ENCODE measurements around the gene ARFGEF2. TPM values are rescaled to one million over a fixed set of nuclear protein-coding genes. Genes with fewer than 3 reads are reported as not detected.

The ARFGEF2 gene
- total RNA-seq, 2 donors from 2014 or later = 29.8 to 31.5 TPM

GRCh38 chr20:48906221-48906877, 15.2 kb upstream of the ARFGEF2 start:
- peaks cover 48 to 54% of the 10 kb centered on the region in 2 donors for H3K4me1 Mint-ChIP-seq (ENCODE audit: low read depth in 2 of 2)
- no peak for ATAC-seq
- no peak for DNase-seq (ENCODE audit: low spot score)
- H3K9me3 Mint-ChIP-seq = no peaks in the 10 kb centered on the region
- no peaks in the 10 kb centered on the region for H3K27me3 Mint-ChIP-seq
- no peaks in the 10 kb centered on the region for H3K36me3 Mint-ChIP-seq
- no peak overlapping the region for H3K4me3 Mint-ChIP-seq
- H3K27ac Mint-ChIP-seq = peak overlapping the region in 1 of 2 donors; percentile 49

DNA sequence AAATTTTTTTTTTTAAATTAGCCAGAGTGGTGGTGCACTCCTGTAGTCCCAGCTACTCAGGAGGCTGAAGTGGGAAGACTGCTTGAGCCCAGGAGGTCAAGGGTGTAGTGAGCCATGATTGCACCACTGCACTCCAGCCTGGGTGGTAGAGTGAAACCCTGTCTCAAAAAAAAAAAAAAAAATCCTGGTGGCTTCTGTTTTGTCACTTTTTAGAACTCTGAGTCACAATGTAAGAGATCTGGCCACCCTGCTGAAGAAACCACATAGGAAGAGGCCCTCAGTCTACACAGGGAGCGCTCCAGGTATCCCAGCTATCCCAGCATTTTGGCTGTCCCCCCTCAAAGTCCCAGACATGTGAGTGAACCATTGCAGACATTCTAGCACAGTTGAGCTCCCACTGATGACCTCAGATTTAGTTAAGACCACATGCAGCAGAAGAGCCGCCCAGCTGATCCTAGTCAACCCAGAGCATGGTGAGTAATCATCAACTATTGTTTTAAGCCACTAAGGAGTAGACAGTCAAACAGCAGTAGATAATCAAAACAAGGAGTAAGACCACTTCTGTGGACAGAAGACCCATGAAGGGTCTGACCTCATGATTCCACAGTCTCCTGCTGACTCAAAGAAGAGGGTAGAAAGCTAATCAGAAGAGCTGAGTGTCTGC, 12.7 kb upstream of the ARFGEF2 start:
- Mint-ChIP-seq H3K9me3 (no peaks in the 10 kb centered on the region), H3K27ac (peak overlapping the region in 1 of 2 donors; percentile 26), H3K27me3 (peaks cover 0 to 1% of the 10 kb centered on the region in 2 donors), H3K36me3 (no peaks in the 10 kb centered on the region), H3K4me3 (peak overlapping the region; percentile 16), H3K4me1 (ENCODE audit: low read depth in 2 of 2) (peaks cover 45 to 47% of the 10 kb centered on the region in 2 donors)
- ATAC-seq (peak; percentile 59 to 77), DNase-seq (ENCODE audit: low spot score) (no peak)

- DNase-seq (ENCODE audit: low spot score) (no peak), ATAC-seq (no peak)
- Mint-ChIP-seq H3K9me3 (no peaks in the 10 kb centered on the region), H3K4me3 (no peak overlapping the region), H3K4me1 (ENCODE audit: low read depth in 2 of 2) (peaks cover 39% of the 10 kb centered on the region in 2 donors), H3K27ac (peak overlapping the region in 1 of 2 donors; percentile 26), H3K27me3 (peaks cover 0 to 3% of the 10 kb centered on the region in 2 donors), H3K36me3 (no peaks in the 10 kb centered on the region)
Observed at GRCh38 chr20:48909910-48910309, 11.6 kb upstream of the ARFGEF2 start.

DNA sequence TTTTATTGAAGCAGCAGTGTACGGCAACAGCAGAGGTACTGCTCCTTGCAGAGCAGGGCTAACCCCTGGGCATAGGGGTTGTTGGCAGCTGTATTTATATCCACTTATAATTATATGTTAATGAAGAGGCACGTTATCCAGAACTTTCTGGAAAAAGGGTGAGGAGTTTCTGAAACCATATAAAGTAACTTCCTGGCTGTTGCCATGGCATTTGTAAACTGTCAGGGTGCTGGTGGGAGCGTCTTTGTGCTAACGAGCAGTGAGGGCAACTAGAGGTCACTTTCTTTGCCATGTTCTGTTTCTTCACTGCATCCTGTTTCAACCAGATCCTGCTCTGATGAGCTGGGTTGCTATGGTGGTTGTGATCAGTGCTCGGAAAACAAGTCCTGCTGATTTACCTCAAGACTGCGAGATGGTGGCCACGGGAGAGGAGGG, 11.1 kb upstream of the ARFGEF2 start:
- Mint-ChIP-seq H3K4me3 (no peak overlapping the region), H3K9me3 (no peaks in the 10 kb centered on the region), H3K36me3 (no peaks in the 10 kb centered on the region), H3K27me3 (peaks cover 0 to 3% of the 10 kb centered on the region in 2 donors), H3K4me1 (ENCODE audit: low read depth in 2 of 2) (peaks cover 35 to 36% of the 10 kb centered on the region in 2 donors), H3K27ac (peak overlapping the region in 1 of 2 donors; percentile 26)
- DNase-seq (ENCODE audit: low spot score) (no peak), ATAC-seq (peak; percentile 70 to 73)

DNA sequence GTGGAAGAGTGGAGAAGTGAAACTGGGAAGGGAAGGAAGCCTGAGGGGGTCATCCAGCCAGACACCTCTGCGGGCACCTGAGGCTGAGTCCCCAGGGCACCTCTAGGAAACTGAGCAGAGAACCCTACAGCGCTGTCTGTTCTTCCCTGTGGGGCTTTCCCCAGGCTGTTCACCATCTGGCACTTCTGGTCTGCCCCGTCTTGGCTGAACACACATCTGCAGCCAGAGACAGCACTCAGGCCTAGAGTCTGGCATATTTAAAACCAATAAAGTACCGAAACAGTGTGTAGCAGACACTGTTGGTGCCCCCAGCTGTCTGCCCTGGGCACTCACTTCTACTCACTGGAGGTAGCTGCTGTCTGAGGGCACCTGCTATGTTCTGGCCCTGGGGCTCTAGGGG, 9.4 kb upstream of the ARFGEF2 start:
- no peak for DNase-seq (ENCODE audit: low spot score)
- ATAC-seq = no peak
- Mint-ChIP-seq H3K4me1 (ENCODE audit: low read depth in 2 of 2) (peaks cover 26 to 36% of the 10 kb centered on the region in 2 donors), H3K9me3 (no peaks in the 10 kb centered on the region), H3K27me3 (peaks cover 0 to 3% of the 10 kb centered on the region in 2 donors), H3K36me3 (no peaks in the 10 kb centered on the region), H3K4me3 (no peak overlapping the region), H3K27ac (peak overlapping the region in 1 of 2 donors; percentile 26)

GRCh38 chr20:48916699-48917098, 4.8 kb upstream of the ARFGEF2 start:
- ATAC-seq (no peak), DNase-seq (ENCODE audit: low spot score) (no peak)
- peaks cover 14 to 17% of the 10 kb centered on the region in 2 donors for H3K4me1 Mint-ChIP-seq (ENCODE audit: low read depth in 2 of 2)
- H3K4me3 Mint-ChIP-seq = no peak overlapping the region
- no peak overlapping the region for H3K27ac Mint-ChIP-seq
- peaks cover 0 to 3% of the 10 kb centered on the region in 2 donors for H3K27me3 Mint-ChIP-seq
- H3K9me3 Mint-ChIP-seq = no peaks in the 10 kb centered on the region
- H3K36me3 Mint-ChIP-seq = no peaks in the 10 kb centered on the region

GRCh38 chr20:48919336-48919881, 2.1 kb upstream of the ARFGEF2 start:
- ATAC-seq (no peak), DNase-seq (ENCODE audit: low spot score) (no peak)
- no peaks in the 10 kb centered on the region for H3K36me3 Mint-ChIP-seq
- H3K27me3 Mint-ChIP-seq = no peaks in the 10 kb centered on the region
- peak overlapping the region in 1 of 2 donors; percentile 97 for H3K27ac Mint-ChIP-seq
- no peaks in the 10 kb centered on the region for H3K9me3 Mint-ChIP-seq
- H3K4me3 Mint-ChIP-seq = peak overlapping the region; percentile 100
- H3K4me1 Mint-ChIP-seq (ENCODE audit: low read depth in 2 of 2) = peaks cover 28 to 40% of the 10 kb centered on the region in 2 donors

- Mint-ChIP-seq H3K27me3 (no peaks in the 10 kb centered on the region), H3K9me3 (no peaks in the 10 kb centered on the region), H3K27ac (peak overlapping the region; percentile 89 to 97), H3K4me1 (ENCODE audit: low read depth in 2 of 2) (peaks cover 31 to 45% of the 10 kb centered on the region in 2 donors), H3K36me3 (no peaks in the 10 kb centered on the region), H3K4me3 (peak overlapping the region; percentile 100)
- ATAC-seq (no peak), DNase-seq (ENCODE audit: low spot score) (no peak)
Observed at GRCh38 chr20:48919882-48920526, 1.5 kb upstream of the ARFGEF2 start.

DNA sequence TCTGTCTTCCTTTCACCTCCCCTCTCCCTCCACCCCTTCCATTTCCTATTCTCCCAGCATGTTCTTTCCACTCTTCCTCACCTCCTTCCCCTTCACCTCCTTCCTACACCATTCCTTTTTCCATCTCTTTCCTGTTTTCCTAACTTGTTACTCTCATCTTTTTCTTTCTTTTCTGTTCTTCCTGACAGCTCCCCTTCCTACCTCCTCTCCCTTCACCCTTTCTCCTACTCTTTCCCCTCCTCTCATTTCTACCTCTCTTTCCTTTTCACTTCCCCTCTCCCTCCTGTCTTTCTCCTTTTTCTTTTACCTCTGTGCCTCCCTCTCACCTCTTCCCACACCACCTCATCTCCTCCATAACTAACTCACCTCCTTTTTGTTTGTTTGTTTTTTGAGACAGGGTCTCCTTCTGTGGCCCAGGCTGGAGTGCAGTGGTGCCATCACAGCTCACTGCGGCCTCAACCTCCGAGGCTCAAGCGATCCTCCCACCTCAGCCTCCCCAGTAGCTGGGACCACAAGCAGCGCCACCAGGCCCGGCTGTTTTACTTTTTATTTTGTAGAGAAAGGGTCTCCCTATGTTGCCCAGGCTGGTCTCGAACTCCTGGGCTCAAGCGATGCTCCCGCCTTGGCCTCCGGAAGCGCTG, 864 bp upstream of the ARFGEF2 start:
- peak overlapping the region; percentile 100 for H3K4me3 Mint-ChIP-seq
- DNase-seq (ENCODE audit: low spot score) (no peak), ATAC-seq (no peak)
- peaks cover 31 to 45% of the 10 kb centered on the region in 2 donors for H3K4me1 Mint-ChIP-seq (ENCODE audit: low read depth in 2 of 2)
- H3K27me3 Mint-ChIP-seq = no peaks in the 10 kb centered on the region
- peak overlapping the region; percentile 89 to 97 for H3K27ac Mint-ChIP-seq
- no peaks in the 10 kb centered on the region for H3K36me3 Mint-ChIP-seq
- H3K9me3 Mint-ChIP-seq = no peaks in the 10 kb centered on the region

- H3K9me3 Mint-ChIP-seq = no peaks in the 10 kb centered on the region
- no peaks in the 10 kb centered on the region for H3K27me3 Mint-ChIP-seq
- H3K36me3 Mint-ChIP-seq = no peaks in the 10 kb centered on the region
- H3K4me1 Mint-ChIP-seq (ENCODE audit: low read depth in 2 of 2) = peaks cover 36 to 49% of the 10 kb centered on the region in 2 donors
- ATAC-seq = peak; percentile 67 to 69
- DNase-seq (ENCODE audit: low spot score) = no peak
- peak overlapping the region; percentile 94 to 97 for H3K27ac Mint-ChIP-seq
- H3K4me3 Mint-ChIP-seq = peak overlapping the region; percentile 97
Observed at GRCh38 chr20:48921883-48922820, 641 bp downstream of the ARFGEF2 start.

DNA sequence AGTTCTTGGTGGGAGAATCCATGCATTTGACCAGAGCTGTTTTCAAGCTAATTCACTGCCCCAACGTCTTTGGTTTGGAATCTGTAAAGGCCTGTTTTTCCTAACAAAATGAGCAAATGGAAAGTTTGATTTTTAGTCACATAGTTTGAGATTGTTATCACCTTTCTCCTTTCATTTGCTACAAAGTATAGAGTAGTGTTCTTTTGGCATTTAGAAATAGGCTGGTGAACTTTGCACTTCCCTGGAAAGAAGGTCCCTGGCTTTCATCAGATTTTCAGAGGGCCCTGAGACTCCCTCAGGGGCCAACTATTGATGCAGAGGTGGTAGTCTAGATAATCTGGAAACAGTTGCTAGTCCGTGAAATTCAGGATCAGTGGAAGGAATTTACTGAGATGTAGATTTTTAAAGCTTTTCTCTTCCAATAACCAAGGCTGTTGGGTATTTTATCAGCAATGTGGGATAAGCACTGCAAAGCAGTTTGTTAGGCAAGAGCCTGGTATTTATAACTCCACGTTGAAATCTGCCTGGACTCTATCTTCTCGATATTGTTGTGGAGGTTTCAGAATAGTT, 1.7 kb downstream of the ARFGEF2 start:
- H3K4me1 Mint-ChIP-seq (ENCODE audit: low read depth in 2 of 2) = peaks cover 36 to 49% of the 10 kb centered on the region in 2 donors
- DNase-seq (ENCODE audit: low spot score) = no peak
- no peak for ATAC-seq
- peak overlapping the region; percentile 97 for H3K4me3 Mint-ChIP-seq
- no peaks in the 10 kb centered on the region for H3K36me3 Mint-ChIP-seq
- no peaks in the 10 kb centered on the region for H3K9me3 Mint-ChIP-seq
- H3K27me3 Mint-ChIP-seq = no peaks in the 10 kb centered on the region
- H3K27ac Mint-ChIP-seq = peak overlapping the region; percentile 15 to 94

- peaks cover 36 to 49% of the 10 kb centered on the region in 2 donors for H3K4me1 Mint-ChIP-seq (ENCODE audit: low read depth in 2 of 2)
- H3K27ac Mint-ChIP-seq = peak overlapping the region in 1 of 2 donors; percentile 29
- no peaks in the 10 kb centered on the region for H3K9me3 Mint-ChIP-seq
- no peaks in the 10 kb centered on the region for H3K27me3 Mint-ChIP-seq
- ATAC-seq (no peak), DNase-seq (ENCODE audit: low spot score) (no peak)
- no peaks in the 10 kb centered on the region for H3K36me3 Mint-ChIP-seq
- no peak overlapping the region for H3K4me3 Mint-ChIP-seq
Observed at GRCh38 chr20:48924756-48925109, 3.2 kb downstream of the ARFGEF2 start.

Measured in natural killer cell treated with Interleukin-12 subunit alpha and Interleukin-12 subunit beta and Interleukin-15 and Interleukin-18, amount 100 ng/mL, for 72 hours (primary cell).